Upper lobe of left lung (tissue), 6 donors: ENCODE data around the gene LILRB2. TPM values are rescaled to one million over a fixed set of nuclear protein-coding genes. Genes with fewer than 3 reads are reported as not detected.
"Not testable (repeated sequence)": the region's sequence is repeated elsewhere in the genome, so short reads cannot be mapped to it uniquely, and the experiment has no call there.

Experiments
- ATAC-seq, 2 donors: fragments of 200-7000 bp; cut with Tn5 transposase; one replicate each; pipeline ENCODE4 v1.9.1; 2022; ENCODE audit warnings: mild to moderate bottlenecking in 2 of 2, moderate library complexity in 2 of 2; ENCODE audit not compliant: low FRiP score in 2 of 2
- DNase-seq, 2 donors: peaks; one replicate each; pipeline ENCODE4 v3.0.0-alpha.2; 2019 to 2020
- H3K27ac ChIP-seq, 4 donors: fragments of 200-600 bp; sonication (generic); one replicate each; pipeline ENCODE4 v1.5.1; 2016 to 2019
- H3K27me3 ChIP-seq, 4 donors: fragments of 200-600 bp; sonication (generic); one replicate each; pipeline ENCODE4 v1.5.1; 2017 to 2019
- H3K36me3 ChIP-seq, 4 donors: fragments of 200-600 bp; sonication (generic); one replicate each; pipeline ENCODE4 v1.5.1; 2016 to 2019
- H3K4me1 ChIP-seq, 4 donors: fragments of 200-600 bp; sonication (generic); one replicate each; pipeline ENCODE4 v1.5.1; 2018 to 2019
- H3K4me3 ChIP-seq, 4 donors: fragments of 200-600 bp; sonication (generic); one replicate each; pipeline ENCODE4 v1.5.1; 2017 to 2019; ENCODE audit warnings: mild to moderate bottlenecking in 2 of 4, moderate library complexity in 1 of 4
- H3K9me3 ChIP-seq, 4 donors: fragments of 200-600 bp; sonication (generic); one replicate each; pipeline ENCODE4 v1.5.1; 2018 to 2019
- CTCF ChIP-seq, 6 experiments: fragments of 450-650 bp in 4 of 6; fragments of 200-600 bp in 2 of 6; sonication (generic) in 2 of 6; IDR thresholded peaks; one replicate each; pipeline ENCODE4 v1.5.1; 2016 to 2019; ENCODE audit warnings: antibody characterized with exemption in 6 of 6
- EP300 ChIP-seq, 4 donors: sonication (generic); formaldehyde crosslinking; IDR thresholded peaks; one replicate each; pipeline ENCODE4 v1.5.1; 2017; ENCODE audit warnings: antibody characterized with exemption in 4 of 4, control low read depth in 2 of 4
- POLR2A ChIP-seq, 4 donors: fragments of 450-650 bp; IDR thresholded peaks; one replicate each; pipeline ENCODE4 v1.5.1; 2016 to 2017; ENCODE audit warnings: antibody characterized with exemption in 4 of 4, mild to moderate bottlenecking in 2 of 4
- POLR2AphosphoS5 ChIP-seq, 2 donors: sonication (generic); formaldehyde crosslinking; IDR thresholded peaks; one replicate each; pipeline ENCODE4 v1.5.1; 2017; ENCODE audit warnings: antibody characterized with exemption in 2 of 2
- WGBS, 2 donors: methylation state at CpG; one replicate each; pipeline ENCODE4 v1.1.5; 2017 to 2018; 5-methylcytosine and 5-hydroxymethylcytosine counted together
- total RNA-seq, 6 donors: library from RNA; depleted of rRNA in 4 of 6; stranded (reverse); fragments of >200 nt in 4 of 6; gene quantifications; one replicate each; pipeline versions ENCODE4 v1.1.0 to v1.2.1, GENCODE V29; 2016 to 2021
- donor health status: DM: no; HTN: no; CAD: no; lungs with moderate emphysema.
- donor health status: DM: no; HTN: yes; CAD: no; lungs with severe emphysema.

The LILRB2 gene
- total RNA-seq, 6 donors from 2014 or later: 11.2 to 37.0 (median 22.7) TPM

- no peak overlapping the region for H3K27ac ChIP-seq
- no peak overlapping the region for H3K4me3 ChIP-seq
- WGBS, 2 donors: 81 to 82% methylated on average over 9 to 11 of the region's 11 CpGs
- peaks cover 0 to 6% (median 0%) of the 10 kb centered on the region in 4 donors for H3K4me1 ChIP-seq
- no peak for TF ChIP-seq EP300 (IDR thresholded peaks at IDR 0.05)
- TF ChIP-seq POLR2AphosphoS5 (IDR thresholded peaks at IDR 0.05): no peak
- TF ChIP-seq POLR2A (IDR thresholded peaks at IDR 0.05): no peak
- TF ChIP-seq CTCF (IDR thresholded peaks at IDR 0.05): no peak
- H3K27me3 ChIP-seq: peaks cover 0 to 4% (median 0%) of the 10 kb centered on the region in 4 donors
- DNase-seq (no peak), ATAC-seq (no peak)
- H3K9me3 ChIP-seq: no peaks in the 10 kb centered on the region
- no peaks in the 10 kb centered on the region for H3K36me3 ChIP-seq
Observed at GRCh38 chr19:54252845-54253244, 28.1 kb downstream of the LILRB2 start.

GRCh38 chr19:54252243-54252642 is 28.7 kb downstream of the LILRB2 start:
- Histone ChIP-seq H3K27ac (no peak overlapping the region), H3K9me3 (no peaks in the 10 kb centered on the region), H3K36me3 (no peaks in the 10 kb centered on the region), H3K4me1 (peaks cover 2 to 10% (median 4%) of the 10 kb centered on the region in 4 donors), H3K27me3 (peaks cover 0 to 4% (median 0%) of the 10 kb centered on the region in 4 donors), H3K4me3 (no peak overlapping the region)
- no peak for DNase-seq
- TF ChIP-seq EP300 (IDR thresholded peaks at IDR 0.05) (no peak), POLR2A (IDR thresholded peaks at IDR 0.05) (no peak), CTCF (IDR thresholded peaks at IDR 0.05) (no peak), POLR2AphosphoS5 (IDR thresholded peaks at IDR 0.05) (no peak)
- 74 to 81% methylated on average over 7 to 9 of the region's 9 CpGs for WGBS, 2 donors
- no peak for ATAC-seq

- H3K4me3 ChIP-seq: no peak overlapping the region
- ATAC-seq (peak; percentile 74 to 90), DNase-seq (peak in 1 of 2 donors; percentile 70)
- no peaks in the 10 kb centered on the region for H3K9me3 ChIP-seq
- H3K36me3 ChIP-seq: no peaks in the 10 kb centered on the region
- TF ChIP-seq POLR2AphosphoS5 (IDR thresholded peaks at IDR 0.05): peak; percentile 24 to 59
- TF ChIP-seq EP300 (IDR thresholded peaks at IDR 0.05): no peak
- peaks cover 2 to 8% (median 5%) of the 10 kb centered on the region in 4 donors for H3K4me1 ChIP-seq
- H3K27ac ChIP-seq: peak overlapping the region; percentile 53 to 82 (median 78)
- no peaks in the 10 kb centered on the region for H3K27me3 ChIP-seq
- 38 to 57% methylated on average over 7 to 8 of the region's 8 CpGs for WGBS, 2 donors
Observed at GRCh38 chr19:54248016-54248601, 32.8 kb downstream of the LILRB2 start.

- DNase-seq: no peak
- no peaks in the 10 kb centered on the region for H3K9me3 ChIP-seq
- H3K27me3 ChIP-seq: no peaks in the 10 kb centered on the region
- TF ChIP-seq POLR2AphosphoS5 (IDR thresholded peaks at IDR 0.05) (no peak), POLR2A (IDR thresholded peaks at IDR 0.05) (no peak), EP300 (IDR thresholded peaks at IDR 0.05) (no peak), CTCF (IDR thresholded peaks at IDR 0.05) (no peak)
- H3K4me3 ChIP-seq: no peak overlapping the region
- H3K27ac ChIP-seq: peak overlapping the region; percentile 51 to 82 (median 78)
- H3K4me1 ChIP-seq: peaks cover 2 to 8% (median 5%) of the 10 kb centered on the region in 4 donors
- 84 to 86% methylated on average over 18 to 20 of the region's 20 CpGs for WGBS, 2 donors
- no peaks in the 10 kb centered on the region for H3K36me3 ChIP-seq
- peak; percentile 32 to 59 for ATAC-seq
Observed at GRCh38 chr19:54247106-54247930, 33.6 kb downstream of the LILRB2 start.

GRCh38 chr19:54245936-54246335 is 35.0 kb downstream of the LILRB2 start:
- Histone ChIP-seq H3K4me3 (no peak overlapping the region), H3K4me1 (peaks cover 2 to 8% (median 5%) of the 10 kb centered on the region in 4 donors), H3K9me3 (no peaks in the 10 kb centered on the region), H3K27me3 (no peaks in the 10 kb centered on the region), H3K27ac (no peak overlapping the region), H3K36me3 (no peaks in the 10 kb centered on the region)
- no peak for DNase-seq
- peak in 1 of 2 donors; percentile 23 for ATAC-seq
- TF ChIP-seq EP300 (IDR thresholded peaks at IDR 0.05) (no peak), POLR2AphosphoS5 (IDR thresholded peaks at IDR 0.05) (no peak), POLR2A (IDR thresholded peaks at IDR 0.05) (no peak), CTCF (IDR thresholded peaks at IDR 0.05) (no peak)
- WGBS, 2 donors: 76 to 84% methylated on average over 3 of the region's 3 CpGs

- not testable (repeated sequence) for ATAC-seq, H3K9me3 ChIP-seq, H3K36me3 ChIP-seq, H3K4me3 ChIP-seq, H3K27me3 ChIP-seq, DNase-seq, H3K27ac ChIP-seq, H3K4me1 ChIP-seq
- 67% methylated on average over 1 of the region's 8 CpGs; no CpG with 5 or more reads in 1 of the 2 donors for WGBS, 2 donors
Observed at GRCh38 chr19:54243809-54244208, 37.1 kb downstream of the LILRB2 start.

- H3K27ac ChIP-seq: peak within 1 kb of the TSS in 1 of 4 donors; percentile 67
- DNase-seq: peak in 1 of 2 donors; percentile 60
- peak within 1 kb of the TSS in 1 of 4 donors; percentile 19 for H3K4me3 ChIP-seq
- not testable (repeated sequence) for H3K4me1 ChIP-seq, H3K9me3 ChIP-seq, H3K36me3 ChIP-seq, H3K27me3 ChIP-seq
- peak; percentile 52 to 86 for ATAC-seq
- 51% methylated on average over 6 of the region's 6 CpGs; no CpG with 5 or more reads in 1 of the 2 donors for WGBS, 2 donors
Observed at GRCh38 chr19:54242646-54243045, 38.3 kb downstream of the LILRB2 start, which contains the start of gene LILRA6. LILRA6 (minus strand) TSS chr19:54242790.
